HEK293T (cell line): ENCODE measurements around the gene COMMD1.

Experiments used
- FOXM1 ChIP-seq: fragments of 450-650 bp; IDR thresholded peaks from 2 replicates; pipeline ENCODE4 v1.6.1; 2017; ENCODE audit warnings: mild to moderate bottlenecking, borderline replicate concordance
- SP1 ChIP-seq: fragments of 450-650 bp; IDR thresholded peaks from 2 replicates; pipeline ENCODE4 v1.6.1; 2017
- SUZ12 ChIP-seq: fragments of 450-650 bp; IDR thresholded peaks from 2 replicates; pipeline ENCODE4 v1.6.1; 2016; ENCODE audit warnings: mild to moderate bottlenecking
- TARDBP ChIP-seq: fragments of 450-650 bp; IDR thresholded peaks from 2 replicates; pipeline ENCODE4 v1.6.1; 2016

DNA sequence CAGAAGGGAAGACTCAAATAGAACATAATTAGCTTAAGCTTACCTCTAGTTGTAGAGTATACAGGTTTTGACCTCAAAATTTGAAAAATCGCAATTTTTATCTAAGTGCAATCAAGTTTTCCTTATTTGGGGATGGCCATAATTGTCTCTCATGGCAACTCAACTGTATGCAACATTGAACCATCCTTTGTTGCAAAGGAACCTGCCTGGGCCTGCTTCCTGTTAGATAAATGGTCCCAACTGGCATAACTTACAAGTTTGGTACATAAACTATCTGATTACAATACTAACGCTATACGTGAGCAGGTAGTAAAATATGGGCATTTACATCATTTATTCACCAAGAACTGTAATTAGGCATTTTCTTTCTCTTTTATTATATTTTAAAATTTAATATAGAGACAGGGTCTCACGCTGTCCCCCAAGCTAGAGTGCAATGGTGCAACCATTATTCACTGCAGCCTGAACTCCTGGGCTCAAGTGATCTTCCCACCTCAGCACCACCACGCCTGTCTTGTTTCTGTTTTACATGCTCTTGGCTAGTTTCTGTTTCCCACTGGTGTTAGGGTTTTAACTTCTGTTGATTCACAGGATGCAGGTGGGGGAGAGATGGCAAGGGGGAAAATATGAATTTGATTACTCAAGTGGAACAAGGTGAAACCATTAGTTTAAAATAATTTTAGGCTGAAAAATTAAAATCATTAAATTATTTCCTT, 235.1 kb downstream of the COMMD1 start:
- TF ChIP-seq TARDBP (no peak), SUZ12 (no peak), FOXM1 (no peak), SP1 (no peak)
